ENCODE data around the gene SLMAP.
A peak's percentile ranks its signal among the peaks of the same experiment; 100 is the strongest.
"Not testable (repeated sequence)": the region's sequence is repeated elsewhere in the genome, so short reads cannot be mapped to it uniquely, and the experiment has no call there.

The SLMAP gene

DNA sequence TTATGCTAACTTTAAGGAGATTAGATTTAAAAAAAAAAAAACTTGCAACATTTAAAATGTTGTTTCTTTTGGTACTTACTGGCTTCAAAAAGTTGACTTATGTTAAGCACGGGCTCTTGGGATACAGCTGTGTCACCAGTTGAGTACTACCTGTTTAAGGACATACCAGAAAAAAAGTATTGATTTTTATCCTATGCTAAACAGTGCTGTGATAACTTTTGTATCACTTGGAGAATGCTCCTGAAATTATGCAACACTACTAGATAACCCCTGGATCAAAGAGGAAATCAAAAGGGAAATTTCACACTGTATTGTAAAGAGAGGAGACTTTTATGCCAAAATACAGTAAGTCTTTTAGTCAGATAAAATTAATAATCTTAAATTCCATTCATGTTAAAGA is 77.7 kb downstream of the SLMAP start:
- DNase-seq, result no peak

DNA sequence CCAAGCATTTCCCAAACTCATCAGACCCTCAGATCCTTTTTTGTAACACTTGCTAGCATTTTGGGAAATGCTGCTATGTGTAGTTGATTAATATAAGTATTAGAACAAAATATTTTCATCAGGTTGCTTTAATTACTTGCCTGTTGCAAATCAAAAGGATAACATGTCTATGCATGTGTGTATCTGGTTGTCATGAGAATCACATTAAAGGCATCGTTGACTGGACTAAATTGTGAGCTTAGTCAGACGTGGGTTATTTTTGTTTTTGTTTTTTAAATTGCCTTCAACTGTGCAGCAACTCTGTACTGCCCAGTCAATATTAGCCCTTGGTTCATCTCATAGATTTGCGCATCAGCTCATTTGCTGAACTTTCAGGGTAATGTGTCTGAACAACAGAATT is 81.6 kb downstream of the SLMAP start:
- no peak for DNase-seq

DNA sequence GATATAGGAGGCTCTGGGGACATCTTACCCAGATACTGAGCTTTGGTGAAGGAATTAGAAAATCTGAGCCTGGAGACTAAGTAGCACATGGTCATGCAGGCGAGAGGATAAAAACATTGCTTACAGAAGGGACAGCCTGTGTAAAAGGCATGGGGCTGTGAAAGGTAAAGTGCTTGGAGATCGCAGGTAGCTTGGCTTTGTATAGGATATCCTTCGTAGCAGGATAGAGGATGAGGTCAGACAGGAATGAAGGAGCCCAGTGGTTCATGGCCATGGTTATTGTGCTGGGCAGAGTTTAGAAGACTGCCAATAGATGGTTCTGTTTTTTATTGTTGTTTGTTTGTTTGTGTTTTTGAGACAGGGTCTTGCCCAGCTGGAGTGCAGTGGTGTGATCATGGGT is 82.5 kb downstream of the SLMAP start:
- DNase-seq, result no peak

DNA sequence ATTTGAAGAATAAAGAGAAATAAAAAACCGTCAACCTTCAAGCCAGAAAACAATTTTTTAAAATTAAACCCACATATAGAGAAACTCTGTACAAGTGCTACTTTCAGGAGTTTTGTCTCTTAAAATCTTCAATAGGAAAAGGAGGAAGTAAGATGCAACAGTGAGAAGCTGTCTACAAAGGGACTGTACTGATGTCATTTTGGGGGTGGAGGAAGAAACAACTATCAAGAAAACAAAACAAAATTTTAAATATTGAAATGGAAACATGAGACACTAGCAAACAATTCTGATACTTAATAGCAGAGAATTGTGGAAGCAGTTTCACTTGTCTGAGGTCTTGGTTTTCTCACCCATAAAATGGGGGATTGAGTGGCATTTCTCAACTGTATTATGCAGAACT is 84.4 kb downstream of the SLMAP start:
- peak; percentile 26 for DNase-seq

DNA sequence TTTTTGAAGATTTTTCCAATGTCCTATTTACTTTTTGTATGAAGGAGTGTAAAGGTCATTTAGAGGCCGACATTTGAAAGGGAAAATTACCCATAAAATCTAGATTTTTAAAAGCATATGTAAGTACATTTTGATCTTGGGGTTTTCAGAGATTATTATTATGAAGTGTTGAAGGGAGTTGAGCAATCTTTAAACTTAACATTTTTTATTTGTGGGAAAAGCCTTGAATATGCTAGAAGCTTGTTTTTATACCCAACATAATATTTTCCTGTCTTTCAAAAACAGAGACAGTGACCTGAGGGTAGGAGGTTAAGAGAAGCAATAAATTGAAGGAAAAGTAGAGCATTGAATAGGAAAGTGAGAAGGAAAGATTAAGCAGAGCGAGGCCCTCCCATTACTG is 85.7 kb downstream of the SLMAP start:
- DNase-seq, result no peak

DNA sequence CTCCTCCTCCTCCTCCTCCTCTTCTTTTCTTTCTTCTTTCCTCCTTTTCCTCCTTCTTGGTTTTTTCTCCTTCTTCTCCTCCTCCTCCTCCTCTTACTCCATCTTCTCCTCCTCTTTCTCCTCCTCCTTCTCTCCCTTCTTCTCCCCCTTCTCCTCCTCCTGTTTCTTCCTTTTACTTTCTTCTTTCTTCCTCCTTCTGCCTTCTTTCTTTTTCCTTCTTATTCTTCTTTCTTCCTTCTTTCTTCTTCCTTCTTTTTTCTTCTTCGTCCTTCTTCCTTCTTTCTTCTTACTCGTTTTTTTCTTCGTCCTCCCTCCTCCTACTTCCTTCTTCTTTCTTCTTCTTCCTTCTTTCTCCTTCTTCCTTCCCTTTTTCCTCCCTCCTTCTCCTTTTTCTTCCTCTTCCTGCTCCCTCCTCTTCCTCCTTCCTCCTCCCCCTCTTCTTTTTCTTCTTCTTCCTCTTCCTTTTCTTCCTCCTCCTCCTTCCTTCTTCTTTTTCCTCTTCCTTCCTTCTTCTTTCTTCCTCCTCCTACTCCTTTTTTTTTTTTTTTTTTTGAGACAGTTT is 92.1 kb downstream of the SLMAP start:
- DNase-seq, result no peak

DNA sequence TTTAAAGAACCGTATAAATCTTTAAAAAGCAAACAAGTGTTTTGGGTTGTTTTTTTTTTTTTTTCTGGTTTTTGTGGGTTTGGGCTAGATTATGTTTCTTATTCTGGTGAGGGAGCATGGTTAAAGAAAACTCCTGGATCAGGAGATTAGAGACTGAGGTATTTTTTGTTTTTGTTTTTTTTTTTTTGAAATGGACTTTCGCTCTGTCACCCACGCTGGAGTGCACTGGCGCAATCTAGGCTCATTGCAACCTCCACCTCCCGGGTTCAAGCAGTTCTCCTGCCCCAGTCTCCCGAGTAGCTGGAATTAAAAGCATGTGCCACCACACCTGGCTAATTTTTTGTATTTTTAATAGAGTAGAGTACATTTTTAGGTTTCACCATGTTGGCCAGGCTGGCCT is 95.2 kb downstream of the SLMAP start:
- no peak for DNase-seq

DNA sequence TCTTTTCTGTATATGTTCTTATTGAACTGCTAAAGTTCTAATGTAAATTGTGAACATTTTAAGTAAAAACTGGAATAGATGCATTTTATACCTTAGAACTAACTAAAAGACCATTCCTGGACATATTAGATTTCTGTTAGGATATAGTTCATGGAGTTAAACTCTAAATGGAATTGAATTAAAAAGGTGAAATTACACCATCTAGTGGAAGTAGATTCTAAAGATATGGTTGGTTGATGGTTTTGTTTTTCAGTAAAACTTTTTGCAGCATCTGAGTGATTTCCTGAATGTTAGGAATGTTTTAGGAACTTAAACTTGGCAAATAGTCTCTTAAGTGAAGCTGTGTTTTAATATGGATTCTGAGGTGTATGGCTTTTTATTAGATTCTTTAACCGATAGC is 96.8 kb downstream of the SLMAP start:
- DNase-seq, result peak; percentile 42

DNA sequence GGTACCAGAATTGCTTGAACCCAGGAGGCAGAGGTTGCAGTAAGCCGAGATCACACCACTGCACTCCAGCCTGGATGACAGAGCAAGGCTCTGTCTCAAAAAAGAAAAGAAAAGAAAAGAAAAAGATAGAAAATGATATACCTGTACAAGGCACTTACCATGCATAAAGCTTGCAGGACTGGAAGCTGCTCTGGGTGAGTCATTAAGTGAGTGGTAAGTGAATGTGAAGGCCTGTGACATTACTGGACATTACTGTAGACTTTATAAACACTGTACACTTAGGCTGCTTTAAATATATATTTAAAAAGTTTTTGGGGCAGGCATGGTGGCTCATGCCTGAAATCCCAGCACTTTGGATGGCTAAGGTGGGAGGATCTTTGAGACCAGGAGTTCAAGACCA is 99.2 kb downstream of the SLMAP start:
- DNase-seq, result no peak

DNA sequence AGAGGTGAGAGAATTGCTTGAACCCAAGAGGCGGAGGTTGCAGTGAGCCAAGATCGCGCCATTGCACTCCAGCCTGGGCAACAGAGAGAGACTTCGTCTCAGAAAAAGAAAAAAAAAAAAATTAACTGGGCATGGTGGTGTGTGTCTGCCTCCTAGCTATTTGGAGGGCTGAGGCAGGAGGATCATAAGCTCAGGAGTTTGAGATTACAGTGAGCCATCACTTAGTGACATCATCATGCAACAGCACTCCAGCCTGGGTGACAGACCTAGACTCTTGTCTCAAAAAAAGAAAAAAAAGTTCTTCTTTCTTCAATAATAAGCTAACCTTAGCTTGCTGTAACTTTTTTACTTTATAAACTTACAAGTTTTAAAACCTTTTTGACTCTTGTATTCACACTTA is 99.8 kb downstream of the SLMAP start:
- no peak for DNase-seq

DNA sequence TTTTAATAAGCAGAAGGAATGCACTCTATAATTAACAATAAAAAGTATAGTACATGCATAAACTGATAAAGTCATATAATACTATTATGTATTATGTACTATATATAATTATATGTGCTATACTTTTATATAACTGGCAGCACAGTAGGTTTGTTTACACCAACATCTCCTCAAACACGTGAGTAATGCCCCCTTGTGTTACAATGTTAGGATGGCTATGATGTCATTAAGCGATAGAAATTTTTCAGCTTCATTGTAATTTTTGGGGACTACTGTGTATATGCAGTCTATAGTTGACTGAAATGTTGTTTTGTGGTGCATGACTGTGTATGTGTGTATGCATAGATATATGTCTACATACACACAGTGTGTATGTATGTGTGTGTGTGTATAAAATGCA is 100.6 kb downstream of the SLMAP start:
- DNase-seq, result peak; percentile 59

DNA sequence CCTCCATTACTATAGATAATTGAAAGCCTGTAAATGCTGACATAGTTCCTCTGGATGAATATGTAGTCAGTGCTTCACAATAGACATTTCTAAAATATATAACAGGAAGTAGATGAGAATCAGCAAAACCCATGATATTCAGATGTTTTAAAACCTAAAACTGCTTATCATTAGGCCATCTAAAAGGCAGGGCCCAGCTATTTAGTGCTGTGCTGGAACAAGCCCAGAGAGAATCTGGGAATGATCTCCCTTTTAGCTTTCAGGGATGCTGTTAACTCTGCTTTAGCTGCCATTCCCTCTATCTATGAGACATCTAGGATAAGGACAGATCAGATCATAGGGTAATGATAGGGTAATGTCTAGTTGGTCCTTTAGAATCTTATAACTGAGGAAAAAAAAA is 106.8 kb downstream of the SLMAP start:
- no peak for DNase-seq

DNA sequence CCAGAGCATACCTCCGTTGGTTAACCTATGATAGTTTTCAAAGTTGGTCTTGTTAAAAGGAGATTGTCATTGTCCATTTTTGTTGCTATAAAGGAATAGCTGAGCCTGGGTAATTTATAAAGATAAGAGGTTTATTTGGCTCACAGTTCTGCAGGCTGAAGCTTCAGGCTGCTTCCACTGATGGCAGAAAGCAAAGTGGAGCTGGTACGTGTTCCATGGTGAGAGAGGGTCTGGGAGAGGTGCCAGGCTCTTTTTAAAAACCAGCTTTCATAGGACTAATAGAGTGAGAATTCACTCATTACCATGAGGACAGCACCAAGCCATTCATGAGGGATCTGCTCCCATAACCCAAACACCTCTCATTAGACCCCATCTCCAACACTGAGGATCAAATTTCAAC is 107.3 kb downstream of the SLMAP start:
- no peak for DNase-seq

DNA sequence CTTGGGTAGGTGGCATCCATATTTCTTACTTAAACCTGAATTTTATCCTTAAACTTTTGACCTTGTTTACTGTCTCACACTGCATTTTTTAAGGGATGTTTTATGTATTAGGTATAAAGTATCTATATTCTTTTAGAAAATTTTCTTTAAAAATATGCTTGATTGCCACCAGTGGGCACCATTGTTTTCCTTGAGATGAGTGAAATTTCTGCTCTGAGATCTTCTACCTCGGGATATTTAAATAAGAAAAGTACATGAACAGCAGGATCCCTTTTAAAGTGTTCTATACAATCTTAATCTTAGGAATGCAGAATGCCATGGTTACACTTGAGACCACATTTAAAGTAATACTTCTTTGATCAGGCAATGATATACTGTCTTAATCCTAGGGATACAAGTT is 108.7 kb downstream of the SLMAP start:
- DNase-seq, result peak; percentile 51

DNA sequence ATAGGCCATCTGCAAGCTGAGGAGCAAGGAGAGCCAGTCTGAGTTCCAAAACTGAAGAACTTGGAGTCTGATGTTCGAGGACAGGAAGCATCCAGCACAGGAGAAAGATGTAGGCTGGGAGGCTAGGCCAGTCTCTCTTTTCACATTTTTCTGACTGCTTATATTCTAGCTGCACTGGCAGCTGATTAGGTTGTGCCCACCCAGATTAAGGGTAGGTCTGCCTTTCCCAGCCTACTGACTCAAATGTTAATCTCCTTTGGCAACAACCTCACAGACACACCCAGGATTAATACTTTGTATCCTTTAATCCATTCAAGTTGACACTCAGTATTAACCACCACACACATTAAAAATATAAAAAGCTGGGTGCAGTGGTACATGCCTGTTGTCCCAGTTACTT is 113.0 kb downstream of the SLMAP start:
- not testable (repeated sequence) for DNase-seq

DNA sequence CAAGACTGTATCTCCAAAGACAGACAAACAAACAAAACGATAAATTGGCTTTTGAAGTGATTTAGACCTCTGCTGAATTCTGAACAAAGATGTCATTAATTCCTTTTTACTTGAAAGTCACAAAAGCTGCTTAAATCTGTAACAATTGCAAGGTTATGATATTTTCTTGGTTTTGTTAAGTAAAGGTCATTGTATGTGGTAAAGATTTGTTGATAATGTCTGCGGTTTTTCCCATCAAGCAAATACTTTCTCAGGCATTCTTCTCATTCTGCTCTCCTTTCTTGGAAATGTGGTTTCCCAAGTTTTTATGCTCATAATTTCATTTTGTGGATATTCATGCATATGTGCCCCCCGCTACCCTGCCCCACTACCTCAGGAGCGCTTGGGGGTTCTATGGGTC is 116.5 kb downstream of the SLMAP start:
- DNase-seq, result no peak

DNA sequence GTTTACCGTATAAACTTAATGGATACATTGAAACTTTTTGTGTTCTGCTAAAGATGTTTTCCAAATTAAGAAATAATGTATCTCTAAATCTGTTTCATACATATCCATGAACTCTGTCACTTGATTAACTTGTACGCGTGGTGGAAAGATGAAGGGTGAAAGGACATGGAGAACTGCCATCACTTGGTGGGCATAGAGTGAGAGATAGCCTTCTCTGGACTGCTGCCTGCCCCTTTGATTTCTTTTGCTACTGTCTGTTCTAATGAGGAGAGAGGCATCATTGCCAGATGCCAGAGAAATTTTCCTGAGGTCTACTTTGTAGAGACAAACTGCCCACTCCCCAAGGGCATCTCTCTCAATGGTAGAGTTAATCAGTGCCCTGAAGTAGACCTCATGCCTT is 120.5 kb downstream of the SLMAP start:
- no peak for DNase-seq

DNA sequence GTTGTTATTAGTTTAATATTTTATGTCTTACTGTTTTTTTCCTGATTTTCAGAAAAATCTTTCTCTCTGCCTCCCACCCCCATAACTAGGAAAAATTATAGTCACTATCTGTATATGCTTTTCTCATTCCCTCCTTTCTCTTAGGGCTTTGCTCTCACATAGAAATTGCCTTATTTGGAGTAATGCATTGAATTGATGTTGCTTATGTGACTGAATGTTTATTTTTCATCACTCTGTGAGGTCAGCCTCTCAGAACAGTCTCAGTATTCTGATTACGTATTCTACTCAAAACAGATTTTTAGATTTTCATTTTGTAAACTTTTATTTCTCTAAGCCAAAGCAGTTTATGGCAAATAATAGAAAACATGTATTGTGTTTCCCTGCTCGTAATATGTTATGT is 121.0 kb downstream of the SLMAP start:
- no peak for DNase-seq

DNA sequence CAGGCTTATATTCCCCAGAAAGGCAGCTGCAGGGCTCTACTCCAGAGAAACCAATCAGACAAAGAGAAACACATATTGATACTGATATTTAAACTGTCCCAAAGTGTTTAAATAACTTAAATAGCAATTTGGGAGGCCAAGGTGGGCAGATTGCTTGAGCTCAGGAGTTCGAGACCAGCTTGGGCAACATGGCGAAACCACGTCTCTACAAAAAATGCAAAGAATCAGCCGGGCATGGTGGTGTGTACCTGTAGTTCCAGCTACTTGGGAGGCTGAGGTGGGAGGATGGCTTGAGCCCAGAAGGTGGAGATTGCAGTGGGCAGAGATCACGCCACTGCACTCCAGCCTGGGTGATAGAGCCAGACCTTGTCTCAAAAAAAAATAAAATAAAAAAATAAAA is 128.3 kb downstream of the SLMAP start:
- DNase-seq, result not testable (repeated sequence)

DNA sequence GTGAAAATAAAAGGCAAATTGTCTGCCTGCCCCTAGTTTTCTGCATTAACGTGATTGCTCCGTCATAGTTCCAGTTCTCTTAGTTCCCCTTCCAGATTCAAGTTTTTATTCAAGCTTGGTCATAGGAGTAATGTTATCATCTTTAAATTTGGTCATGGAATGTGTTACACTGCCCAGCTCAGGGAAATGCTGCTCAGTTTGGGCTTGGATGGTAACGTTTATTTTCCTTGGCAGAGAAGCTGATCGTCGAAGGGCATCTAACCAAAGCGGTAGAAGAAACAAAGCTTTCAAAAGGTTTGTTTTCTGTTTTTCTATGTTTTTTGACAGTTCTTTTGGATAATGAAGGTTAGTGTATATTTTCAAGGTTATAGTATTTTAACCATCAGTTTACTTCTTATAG is 133.7 kb downstream of the SLMAP start:
- DNase-seq, result no peak

DNA sequence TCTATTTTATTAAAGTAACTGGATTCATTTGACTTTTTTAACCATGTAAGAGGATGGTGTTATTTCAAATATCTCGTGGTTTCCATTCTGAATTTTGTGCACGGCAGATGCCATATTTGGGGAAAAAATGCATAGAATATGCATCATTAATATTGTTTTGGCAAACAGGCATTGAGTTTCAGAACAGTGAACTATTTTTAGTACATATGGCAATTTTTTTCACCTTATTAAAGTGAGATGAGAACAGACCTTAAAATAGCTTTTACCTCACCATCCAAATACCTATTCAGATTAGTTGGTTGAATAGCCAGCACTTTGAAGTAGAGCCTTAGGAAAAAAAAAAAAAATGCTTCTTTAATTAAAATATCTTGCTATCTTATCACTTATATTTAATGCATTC is 134.8 kb downstream of the SLMAP start:
- no peak for DNase-seq

DNA sequence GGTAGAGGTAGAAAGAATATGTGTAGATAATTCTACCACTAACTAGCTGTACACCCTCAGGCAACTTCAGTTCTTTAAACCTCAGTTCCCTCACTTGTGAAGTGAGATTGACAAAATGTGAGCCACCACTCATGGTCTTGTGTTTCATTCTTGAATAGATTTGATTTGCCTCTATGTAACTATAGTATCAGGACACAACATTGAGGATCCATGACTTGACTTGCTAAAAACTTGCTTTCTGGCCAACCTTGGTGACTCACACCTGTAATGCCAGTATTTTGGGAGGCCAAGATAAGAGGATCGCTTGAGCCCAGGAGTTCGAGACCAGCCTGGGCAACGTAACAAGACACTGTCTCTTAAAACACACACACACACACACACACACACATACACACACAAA is 136.3 kb downstream of the SLMAP start:
- DNase-seq, result peak; percentile 8

DNA sequence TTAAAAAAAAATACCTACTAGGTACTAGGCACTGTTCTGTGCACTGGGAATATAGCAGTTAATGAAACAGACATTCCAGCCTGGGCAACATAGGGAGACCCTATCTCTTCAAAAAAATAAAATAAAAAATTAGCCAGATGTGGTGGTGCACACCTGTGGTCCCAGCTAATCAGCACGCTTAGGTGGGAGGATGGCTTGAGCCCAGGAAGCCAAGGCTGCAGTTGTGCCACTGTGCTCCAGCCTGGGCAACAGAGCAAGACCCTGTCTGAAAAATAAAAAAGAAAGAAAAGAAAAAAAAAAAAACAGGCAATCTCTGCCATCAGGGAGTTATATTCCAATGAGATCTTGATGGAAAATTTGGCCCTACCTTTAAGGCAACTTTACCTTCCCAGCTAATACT is 137.0 kb downstream of the SLMAP start:
- DNase-seq, result no peak

DNA sequence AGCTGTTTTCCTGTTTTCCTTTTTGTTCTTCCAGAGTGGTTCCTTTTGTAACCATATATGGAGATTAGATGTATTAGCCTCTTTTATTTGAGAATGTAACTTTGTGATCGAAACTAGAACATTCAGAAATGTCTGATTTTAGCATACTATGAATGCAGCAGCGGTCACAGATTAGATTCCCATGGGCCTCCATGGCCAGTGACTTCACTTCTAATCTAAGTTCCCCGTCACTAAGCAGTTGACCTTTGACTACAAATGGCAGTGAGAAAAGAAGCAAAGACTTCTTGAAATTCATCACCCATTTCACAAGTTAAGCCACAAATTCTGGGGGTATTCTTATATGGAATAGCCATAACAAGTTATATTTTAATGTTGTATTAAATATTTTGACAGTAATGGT is 137.6 kb downstream of the SLMAP start:
- DNase-seq, result no peak

DNA sequence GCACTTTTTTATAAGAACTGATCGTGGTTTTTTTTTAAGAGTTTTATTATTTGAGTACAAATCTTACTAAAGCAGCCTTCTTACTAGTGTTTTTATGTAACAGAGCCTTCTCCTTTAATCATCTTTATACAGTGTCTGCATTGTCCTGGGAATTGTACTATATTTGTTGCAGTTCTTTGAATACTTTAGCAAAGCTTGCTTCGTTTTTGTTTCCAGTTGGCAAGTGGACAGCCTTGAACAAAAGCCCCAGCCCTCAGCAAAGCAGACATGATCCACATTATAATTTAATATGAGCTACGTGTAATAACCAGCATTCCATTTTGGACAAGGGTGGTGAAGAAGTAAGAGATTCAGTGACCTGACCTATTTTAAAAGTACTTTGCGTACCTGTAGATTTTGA is 139.9 kb downstream of the SLMAP start:
- no peak for DNase-seq

DNA sequence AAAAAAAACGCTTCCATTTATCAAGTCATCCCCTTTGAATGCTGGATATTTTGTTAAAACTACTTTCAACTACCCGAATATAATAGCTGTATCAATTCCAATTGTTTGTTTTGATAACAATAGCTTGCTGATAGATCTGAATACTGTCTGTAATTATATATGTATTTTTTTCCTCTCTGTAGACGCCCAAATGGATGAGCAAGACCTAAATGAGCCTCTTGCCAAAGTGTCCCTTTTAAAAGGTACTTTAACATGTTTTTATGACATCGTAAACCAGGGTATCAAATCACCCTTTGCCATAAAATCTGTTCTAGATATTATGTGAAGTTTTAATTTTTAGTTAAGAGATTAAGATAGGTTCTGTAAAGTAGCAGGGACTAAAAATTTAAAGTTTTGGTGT is 140.6 kb downstream of the SLMAP start:
- no peak for DNase-seq
